ACC112 (cell line): ENCODE results near the gene APOA1.

Experiments used
- H2AFZ ChIP-seq: fragments of 200-600 bp; sonication (generic); one replicate; pipeline ENCODE4 v1.6.0; 2017; ENCODE audit warnings: antibody characterized with exemption, low read length; ENCODE audit not compliant: unreplicated experiment
- H3K27ac ChIP-seq: fragments of 200-600 bp; sonication (generic); 2 replicates; pipeline ENCODE4 v1.5.1; 2014; ENCODE audit warnings: low read depth, mild to moderate bottlenecking, antibody characterized with exemption, low read length, moderate library complexity
- H3K27me3 ChIP-seq: fragments of 200-600 bp; sonication (generic); 2 replicates; pipeline ENCODE4 v1.6.1; 2014; ENCODE audit warnings: mild to moderate bottlenecking, antibody characterized with exemption, low read length, moderate library complexity, mixed read lengths; ENCODE audit not compliant: insufficient read depth
- H3K36me3 ChIP-seq: fragments of 200-600 bp; sonication (generic); 2 replicates; pipeline ENCODE4 v1.6.1; 2016; ENCODE audit warnings: mild to moderate bottlenecking, antibody characterized with exemption, low read length, moderate library complexity, mixed read lengths; ENCODE audit not compliant: insufficient read depth
- H3K4me1 ChIP-seq: fragments of 200-600 bp; sonication (generic); one replicate; pipeline ENCODE4 v1.6.1; 2016; ENCODE audit warnings: low read length, mixed read lengths; ENCODE audit not compliant: insufficient read depth, unreplicated experiment, control insufficient read depth
- H3K4me3 ChIP-seq: fragments of 200-600 bp; sonication (generic); 2 replicates; pipeline ENCODE4 v1.5.1; 2014; ENCODE audit warnings: mild to moderate bottlenecking, low read depth, low read length
- H3K79me2 ChIP-seq: fragments of 200-600 bp; sonication (generic); one replicate; pipeline ENCODE4 v1.6.0; 2016; ENCODE audit warnings: low read length; ENCODE audit not compliant: control insufficient read depth, unreplicated experiment, insufficient read depth

Gene APOA1

GRCh38 chr11:116844722-116845121, 7.3 kb upstream of the APOA1 start:
- Histone ChIP-seq H3K4me3 (no peak overlapping the region), H3K36me3 (no peaks in the 10 kb centered on the region), H3K79me2 (no peaks in the 10 kb centered on the region), H3K27me3 (no peaks in the 10 kb centered on the region), H3K27ac (no peak overlapping the region), H3K4me1 (no peaks in the 10 kb centered on the region), H2AFZ (no peak overlapping the region)

DNA sequence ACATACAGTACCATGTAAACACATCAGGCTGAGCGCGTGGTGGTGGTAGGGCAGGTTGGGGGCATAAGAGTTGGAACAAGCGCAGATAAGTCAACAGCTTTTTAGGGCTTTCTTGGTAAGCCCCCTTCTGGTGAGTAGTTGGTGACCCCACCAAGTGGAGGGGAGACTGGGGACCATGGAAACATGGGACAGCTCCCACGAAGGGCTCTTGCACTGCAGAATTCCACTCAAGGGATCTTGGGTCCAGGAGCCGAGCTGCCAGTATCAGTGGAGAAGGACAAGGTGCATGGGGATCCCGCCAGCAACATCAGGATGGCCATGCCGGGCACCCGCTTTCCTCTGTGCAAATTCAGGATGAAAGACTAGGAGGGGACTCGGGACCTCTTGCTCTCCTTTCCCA, 6.2 kb upstream of the APOA1 start:
- no peaks in the 10 kb centered on the region for H3K36me3 ChIP-seq
- no peak overlapping the region for H2AFZ ChIP-seq
- H3K4me1 ChIP-seq, result no peaks in the 10 kb centered on the region
- H3K27me3 ChIP-seq, result no peaks in the 10 kb centered on the region
- no peak overlapping the region for H3K4me3 ChIP-seq
- H3K79me2 ChIP-seq, result no peaks in the 10 kb centered on the region
- no peak overlapping the region for H3K27ac ChIP-seq

GRCh38 chr11:116842909-116843308, 5.5 kb upstream of the APOA1 start:
- Histone ChIP-seq H3K79me2 (no peaks in the 10 kb centered on the region), H3K4me3 (no peak overlapping the region), H3K27me3 (no peaks in the 10 kb centered on the region), H3K36me3 (no peaks in the 10 kb centered on the region), H3K27ac (no peak overlapping the region), H3K4me1 (no peaks in the 10 kb centered on the region), H2AFZ (no peak overlapping the region)

DNA sequence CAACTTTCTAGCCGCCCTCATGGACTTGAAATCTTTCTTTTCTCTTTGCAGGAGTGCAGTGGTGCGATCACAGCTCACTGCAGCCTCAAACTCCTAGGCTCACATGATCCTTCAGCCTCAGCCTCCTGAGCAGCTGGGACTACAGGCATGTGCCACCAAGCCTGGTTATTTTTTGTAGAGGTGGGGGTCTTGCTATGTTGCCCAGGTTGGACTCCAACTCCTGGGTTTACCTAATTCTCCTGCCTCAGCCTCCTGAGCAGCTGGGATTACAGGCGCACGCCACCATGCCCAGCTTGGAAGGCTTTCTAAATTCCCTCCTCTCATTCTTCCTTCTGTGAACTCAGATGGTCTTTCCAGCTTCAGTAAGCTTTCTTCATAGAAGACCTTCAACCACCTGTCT, 4.7 kb upstream of the APOA1 start:
- no peaks in the 10 kb centered on the region for H3K4me1 ChIP-seq
- no peaks in the 10 kb centered on the region for H3K27me3 ChIP-seq
- H3K36me3 ChIP-seq, result no peaks in the 10 kb centered on the region
- no peak overlapping the region for H3K4me3 ChIP-seq
- H2AFZ ChIP-seq, result no peak overlapping the region
- no peaks in the 10 kb centered on the region for H3K79me2 ChIP-seq
- H3K27ac ChIP-seq, result no peak overlapping the region

DNA sequence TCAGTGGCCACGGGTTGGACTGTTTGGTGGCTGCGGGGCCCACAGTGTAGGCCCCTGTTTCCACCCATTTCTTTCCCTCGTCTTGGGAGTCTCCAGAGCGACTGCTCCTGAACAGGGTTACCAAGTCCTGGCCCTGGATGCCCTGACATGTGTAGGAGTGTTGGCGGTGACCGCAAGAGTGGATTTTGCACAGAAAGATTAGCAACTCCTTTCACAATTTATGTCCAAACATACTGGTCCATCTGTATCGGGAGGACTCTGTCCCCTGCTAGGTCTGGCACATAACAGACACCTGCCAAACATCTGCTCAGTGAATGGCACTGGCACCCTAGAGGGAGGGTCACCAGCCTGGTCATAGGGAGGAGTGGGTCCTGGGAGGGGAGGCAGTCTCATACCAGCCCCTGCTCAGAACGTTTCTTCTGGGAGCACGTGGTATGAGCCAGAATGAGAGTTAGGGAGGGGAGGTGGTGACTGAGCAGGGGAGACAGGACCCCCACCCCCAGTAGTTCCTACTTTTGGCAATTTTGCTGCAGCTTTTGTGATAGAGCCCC, 3.4 kb upstream of the APOA1 start:
- Histone ChIP-seq H3K27me3 (no peaks in the 10 kb centered on the region), H3K36me3 (no peaks in the 10 kb centered on the region), H2AFZ (no peak overlapping the region), H3K27ac (no peak overlapping the region), H3K4me3 (no peak overlapping the region), H3K79me2 (no peaks in the 10 kb centered on the region), H3K4me1 (peaks cover 4% of the 10 kb centered on the region)

DNA sequence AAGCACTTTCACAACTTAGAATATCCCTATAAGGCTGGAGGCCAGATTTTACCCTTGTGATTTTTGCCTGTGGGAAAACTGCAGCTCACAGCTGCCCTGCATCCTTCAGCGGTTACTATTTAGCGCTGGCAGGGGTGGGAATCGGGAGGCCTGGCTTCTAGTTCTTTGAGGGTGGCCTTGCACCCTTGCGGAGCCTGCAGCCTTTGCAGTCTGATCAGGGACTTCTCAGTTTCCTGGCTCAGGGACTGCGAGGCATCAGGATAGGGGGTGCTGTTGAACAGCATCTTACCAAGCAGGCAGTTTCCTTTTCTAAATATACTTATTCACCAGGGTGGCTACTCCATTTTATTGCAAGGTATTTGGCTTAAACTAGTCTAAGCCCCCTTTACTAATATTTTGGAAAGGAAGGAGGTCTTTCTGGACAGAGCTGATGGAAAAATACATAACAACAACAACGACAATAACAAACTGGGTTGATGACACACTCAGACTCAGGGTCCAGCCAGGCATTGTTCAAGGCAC, 2.9 kb upstream of the APOA1 start:
- Histone ChIP-seq H3K79me2 (no peaks in the 10 kb centered on the region), H3K4me1 (peaks cover 8% of the 10 kb centered on the region), H3K27ac (no peak overlapping the region), H3K4me3 (no peak overlapping the region), H2AFZ (no peak overlapping the region), H3K27me3 (no peaks in the 10 kb centered on the region), H3K36me3 (no peaks in the 10 kb centered on the region)

DNA sequence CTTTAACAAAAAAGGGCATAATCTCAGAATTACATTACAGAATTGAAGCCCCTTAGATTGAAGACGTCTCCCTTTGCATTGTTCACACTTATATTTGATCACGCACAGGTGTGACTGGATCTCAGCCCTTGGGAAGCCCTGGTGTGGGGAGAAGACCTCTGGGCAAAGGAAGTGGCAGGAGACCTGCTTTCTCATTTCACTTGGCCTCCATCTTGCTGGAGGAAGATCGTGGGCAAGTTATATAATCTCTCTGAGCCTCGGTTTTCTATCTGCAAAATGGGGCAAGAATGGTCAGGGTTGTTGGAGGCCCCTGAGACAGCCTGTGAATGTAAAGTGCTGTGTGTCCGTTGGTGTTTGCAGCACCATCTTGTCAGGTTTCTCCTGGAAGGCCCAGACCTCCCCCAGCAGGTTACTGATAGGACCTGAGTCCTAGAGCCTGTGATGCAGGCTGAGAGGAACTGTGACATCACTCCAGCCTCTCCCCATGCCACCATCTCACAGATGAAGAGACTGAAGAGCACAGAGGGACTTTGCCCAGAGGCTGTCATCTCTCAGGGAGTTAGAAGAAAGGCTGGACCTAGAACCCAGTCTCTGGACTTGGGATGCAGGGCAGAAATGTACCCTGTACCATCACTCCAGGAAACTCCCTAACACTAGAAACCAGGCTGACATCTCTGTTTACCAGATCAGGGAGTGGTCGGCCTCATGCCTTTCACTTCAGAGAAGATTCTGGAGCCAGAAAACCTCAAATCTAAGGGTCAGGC, 1.1 kb upstream of the APOA1 start:
- no peak overlapping the region for H3K4me3 ChIP-seq
- H2AFZ ChIP-seq, result no peak overlapping the region
- no peaks in the 10 kb centered on the region for H3K27me3 ChIP-seq
- no peaks in the 10 kb centered on the region for H3K79me2 ChIP-seq
- peaks cover 14% of the 10 kb centered on the region for H3K4me1 ChIP-seq
- H3K36me3 ChIP-seq, result no peaks in the 10 kb centered on the region
- H3K27ac ChIP-seq, result no peak overlapping the region

DNA sequence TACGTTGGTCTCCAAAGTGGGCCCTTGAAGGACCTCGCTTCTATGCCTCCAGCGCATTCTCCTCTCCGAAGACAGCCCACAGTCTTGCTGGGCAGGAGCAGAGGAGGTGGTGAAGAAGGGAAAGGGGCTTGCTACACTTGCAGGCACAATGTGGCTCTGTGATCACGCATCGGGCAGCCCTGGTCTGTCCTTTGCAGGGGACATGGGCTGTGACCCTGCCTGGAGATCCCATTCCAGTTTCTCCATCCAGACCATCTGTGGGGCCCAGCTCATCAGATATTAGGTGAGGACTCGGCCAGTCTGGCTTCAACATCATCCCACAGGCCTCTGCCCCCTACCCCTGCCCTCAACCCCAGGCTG, 810 bp downstream of the APOA1 start:
- H3K79me2 ChIP-seq, result no peaks in the 10 kb centered on the region
- H3K27me3 ChIP-seq, result no peaks in the 10 kb centered on the region
- H3K4me3 ChIP-seq, result no peak overlapping the region
- H3K27ac ChIP-seq, result no peak overlapping the region
- H2AFZ ChIP-seq, result no peak overlapping the region
- H3K4me1 ChIP-seq, result peaks cover 14% of the 10 kb centered on the region
- no peaks in the 10 kb centered on the region for H3K36me3 ChIP-seq

DNA sequence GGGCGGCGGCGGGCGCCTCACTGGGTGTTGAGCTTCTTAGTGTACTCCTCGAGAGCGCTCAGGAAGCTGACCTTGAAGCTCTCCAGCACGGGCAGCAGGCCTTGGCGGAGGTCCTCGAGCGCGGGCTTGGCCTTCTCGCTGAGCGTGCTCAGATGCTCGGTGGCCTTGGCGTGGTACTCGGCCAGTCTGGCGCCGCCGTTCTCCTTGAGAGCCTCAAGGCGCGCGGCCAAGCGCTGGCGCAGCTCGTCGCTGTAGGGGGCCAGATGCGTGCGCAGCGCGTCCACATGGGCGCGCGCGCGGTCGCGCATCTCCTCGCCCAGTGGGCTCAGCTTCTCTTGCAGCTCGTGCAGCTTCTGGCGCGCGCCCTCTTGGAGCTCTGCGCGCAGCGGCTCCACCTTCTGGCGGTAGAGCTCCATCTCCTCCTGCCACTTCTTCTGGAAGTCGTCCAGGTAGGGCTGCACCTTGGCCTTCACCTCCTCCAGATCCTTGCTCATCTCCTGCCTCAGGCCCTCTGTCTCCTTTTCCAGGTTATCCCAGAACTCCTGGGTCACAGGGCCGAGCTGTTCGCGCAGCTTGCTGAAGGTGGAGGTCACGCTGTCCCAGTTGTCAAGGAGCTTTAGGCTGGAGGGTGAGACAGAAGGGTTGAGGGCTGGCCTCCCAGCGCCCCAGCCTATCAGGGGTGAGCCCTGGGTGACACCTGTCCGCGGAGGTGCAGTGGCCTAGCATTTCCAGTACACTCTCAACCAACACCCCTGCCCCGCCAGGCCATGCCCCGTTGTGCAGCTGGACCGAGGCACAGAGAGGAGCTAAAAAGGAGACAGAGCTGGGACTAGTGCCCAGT, 1.4 kb downstream of the APOA1 start:
- Histone ChIP-seq H3K27me3 (no peaks in the 10 kb centered on the region), H3K79me2 (no peaks in the 10 kb centered on the region), H3K27ac (peak overlapping the region; percentile 86), H3K4me3 (peak overlapping the region; percentile 75), H2AFZ (peak overlapping the region; percentile 87), H3K36me3 (no peaks in the 10 kb centered on the region), H3K4me1 (peaks cover 14% of the 10 kb centered on the region)

DNA sequence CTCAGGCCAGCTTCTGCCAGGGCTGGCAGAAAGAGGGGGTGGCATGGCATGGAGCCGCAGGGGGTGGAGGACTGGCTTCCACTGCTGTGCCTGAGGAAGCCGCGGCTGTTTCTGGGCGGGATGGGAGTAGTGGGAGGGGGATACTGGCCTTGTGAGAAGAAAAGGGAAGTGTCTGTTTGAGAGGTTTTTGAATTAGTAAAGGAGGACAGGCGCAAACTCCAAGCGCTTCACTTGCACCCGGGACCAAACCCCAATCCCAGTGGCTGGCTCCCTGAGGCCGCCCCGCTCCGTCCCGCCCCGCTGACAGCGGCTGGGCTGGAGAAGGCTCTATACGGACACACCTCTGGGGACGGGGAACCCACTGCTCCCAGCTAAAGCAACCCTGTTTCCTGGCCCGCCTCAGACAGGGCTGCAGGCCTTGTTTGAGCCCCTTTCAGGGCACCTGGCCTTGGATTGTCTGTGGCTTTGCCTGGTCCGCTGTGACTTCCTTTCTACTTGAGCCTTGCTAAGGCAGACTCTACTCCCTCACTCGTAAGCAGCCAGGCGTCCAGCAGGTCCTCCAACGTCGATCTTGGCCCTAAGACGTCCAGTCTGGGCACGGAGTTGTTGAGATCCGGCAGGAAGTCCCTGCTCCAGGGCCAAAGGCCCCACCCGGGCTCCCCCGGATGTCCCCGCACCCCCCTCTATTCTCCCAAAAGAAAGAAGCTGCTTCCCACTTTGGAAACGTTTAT, 2.2 kb downstream of the APOA1 start:
- Histone ChIP-seq H3K4me1 (peaks cover 16% of the 10 kb centered on the region), H2AFZ (peak overlapping the region; percentile 87), H3K79me2 (no peaks in the 10 kb centered on the region), H3K27me3 (no peaks in the 10 kb centered on the region), H3K27ac (peak overlapping the region; percentile 86), H3K4me3 (peak overlapping the region; percentile 75), H3K36me3 (no peaks in the 10 kb centered on the region)
